Measurements from ENCODE around the gene STYK1. TPM values are rescaled to one million over a fixed set of nuclear protein-coding genes. Genes with fewer than 3 reads are reported as not detected.

STYK1 gene
- total and polyA plus RNA-seq, 9 of the 15 experiments (the other 6 are each of a cell fraction or from before 2014, with no cell fraction given) = 0.31 to 1.8 (median 0.64) TPM

DNA sequence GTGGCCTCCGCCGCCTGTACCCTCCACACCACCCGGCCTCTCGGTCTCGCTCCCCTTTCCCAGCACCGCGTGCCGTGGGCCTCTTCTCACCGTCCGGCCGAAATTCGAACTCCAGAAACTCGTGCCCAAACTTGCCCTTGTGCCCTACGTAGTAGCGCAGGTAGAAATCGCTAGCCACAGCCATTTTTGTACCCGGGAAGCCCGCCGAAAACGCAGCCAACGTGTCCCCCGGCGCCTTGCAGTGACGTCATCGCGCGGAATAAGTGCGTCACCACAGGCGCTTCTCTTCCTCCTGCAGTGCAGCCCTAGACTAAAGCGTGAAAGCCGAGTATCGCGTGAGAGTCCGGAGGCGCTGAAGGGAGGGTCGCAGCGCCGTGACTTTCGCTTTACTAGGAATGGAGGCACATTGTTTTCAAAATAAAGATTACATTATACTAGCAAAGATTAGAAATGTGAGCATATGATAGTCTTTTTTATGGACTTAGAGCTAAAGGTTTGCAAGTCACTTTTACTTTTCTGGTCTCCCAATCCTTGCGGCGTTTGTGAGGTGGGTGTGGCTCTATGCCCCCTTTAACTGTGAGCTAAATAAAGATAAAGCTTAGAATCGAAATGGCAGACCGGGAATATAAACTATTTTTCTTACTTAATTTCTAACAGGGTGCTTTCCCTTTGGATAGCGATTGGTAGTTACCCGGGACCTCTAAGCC lies 60.4 kb downstream of the STYK1 start, which contains the start of gene MAGOHB (continued):
- TF ChIP-seq CHD7 (IDR thresholded peaks at IDR 0.05; ENCODE audit: low read depth, low read length) = no peak
- TF ChIP-seq COPS2 (conservative IDR thresholded peaks at IDR 0.05) = no peak
- no peak for TF ChIP-seq MTA2 (IDR thresholded peaks at IDR 0.05; ENCODE audit: low read depth)
- peak; percentile 62; the same call in 1 of the 2 replicates for TF ChIP-seq MBD2 (IDR thresholded peaks at IDR 0.05; ENCODE audit: borderline replicate concordance, low read depth)
- no peak for TF ChIP-seq KDM4B (IDR thresholded peaks at IDR 0.05; ENCODE audit: borderline replicate concordance in 2 of 2, low read depth in 1 of 2)
- no peak for TF ChIP-seq SRSF7 (optimal IDR thresholded peaks at IDR 0.05; ENCODE audit: low read depth, low read length)
- TF ChIP-seq E2F6 (IDR thresholded peaks at IDR 0.05; ENCODE audit: borderline replicate concordance in 1 of 2, extremely low read depth in 1 of 2, insufficient read depth in 1 of 2, insufficient read length in 1 of 2, low read depth in 1 of 2, low read length in 1 of 2, poor library complexity in 1 of 2, severe bottlenecking in 1 of 2) = peak; percentile 54 to 62
- peak; percentile 57 for TF ChIP-seq FOSL1 (tag; conservative IDR thresholded peaks at IDR 0.05)
- no peak for TF ChIP-seq ETS2 (tag; IDR thresholded peaks at IDR 0.05; ENCODE audit: borderline replicate concordance, poor library complexity, severe bottlenecking)
- no peak for TF ChIP-seq PHB (CRISPR knock-in tag; IDR thresholded peaks at IDR 0.05)
- TF ChIP-seq ILK (tag; IDR thresholded peaks at IDR 0.05; ENCODE audit: borderline replicate concordance, low read depth) = no peak
- no peak for TF ChIP-seq ZNF12 (CRISPR knock-in tag; IDR thresholded peaks at IDR 0.05)

Measured in K562 (cell line).